ENCODE results near the gene RNF157. TPM values are rescaled to one million over a fixed set of nuclear protein-coding genes. Genes with fewer than 3 reads are reported as not detected.

Gene RNF157
- total RNA-seq, 3 donors from 2014 or later = 11.6 to 45.8 (median 17.5) TPM

- intact Hi-C loops (cut with DNase I, micrococcal nuclease) = no loop called here
- TF ChIP-seq CTCF (IDR thresholded peaks at IDR 0.05) = no peak
- H3K4me3 ChIP-seq = no peak overlapping the region
- no peak for DNase-seq
- ATAC-seq = peak; percentile 39
- H3K9me3 ChIP-seq = no peaks in the 10 kb centered on the region
- H3K4me1 ChIP-seq (ENCODE audit: low read depth) = no peaks in the 10 kb centered on the region
- no peaks in the 10 kb centered on the region for H3K36me3 ChIP-seq (ENCODE audit: low read depth)
These were observed 62.2 kb downstream of the RNF157 start for GRCh38 chr17:76178124-76178523.

GRCh38 chr17:76176701-76177574, 63.4 kb downstream of the RNF157 start:
- ATAC-seq = no peak
- no peaks in the 10 kb centered on the region for H3K36me3 ChIP-seq (ENCODE audit: low read depth)
- H3K4me1 ChIP-seq (ENCODE audit: low read depth) = no peaks in the 10 kb centered on the region
- no peak for TF ChIP-seq CTCF (IDR thresholded peaks at IDR 0.05)
- intact Hi-C loops (cut with DNase I, micrococcal nuclease) = no loop called here
- no peak overlapping the region for H3K4me3 ChIP-seq
- no peaks in the 10 kb centered on the region for H3K9me3 ChIP-seq
- no peak for DNase-seq

GRCh38 chr17:76174037-76174436, 66.3 kb downstream of the RNF157 start:
- Histone ChIP-seq H3K9me3 (no peaks in the 10 kb centered on the region), H3K36me3 (ENCODE audit: low read depth) (no peaks in the 10 kb centered on the region), H3K4me3 (no peak overlapping the region), H3K4me1 (ENCODE audit: low read depth) (no peaks in the 10 kb centered on the region)
- no peak for DNase-seq
- intact Hi-C loops (cut with DNase I, micrococcal nuclease) = no loop called here
- no peak for ATAC-seq
- TF ChIP-seq CTCF (IDR thresholded peaks at IDR 0.05) = no peak

GRCh38 chr17:76173474-76173873, 66.8 kb downstream of the RNF157 start:
- no peak for TF ChIP-seq CTCF (IDR thresholded peaks at IDR 0.05)

GRCh38 chr17:76171706-76172105, 68.6 kb downstream of the RNF157 start:
- Histone ChIP-seq H3K4me3 (no peak overlapping the region), H3K9me3 (no peaks in the 10 kb centered on the region), H3K4me1 (ENCODE audit: low read depth) (no peaks in the 10 kb centered on the region), H3K36me3 (ENCODE audit: low read depth) (no peaks in the 10 kb centered on the region)
- ATAC-seq (no peak), DNase-seq (no peak)
- intact Hi-C loops (cut with DNase I, micrococcal nuclease) = no loop called here
- no peak for TF ChIP-seq CTCF (IDR thresholded peaks at IDR 0.05)

More at GRCh38 chr17:76173474-76173873, 66.8 kb downstream of the RNF157 start:
- H3K4me3 ChIP-seq = no peak overlapping the region
- intact Hi-C loops (cut with DNase I, micrococcal nuclease) = no loop called here
- no peak for DNase-seq
- H3K36me3 ChIP-seq (ENCODE audit: low read depth) = no peaks in the 10 kb centered on the region
- H3K9me3 ChIP-seq = no peaks in the 10 kb centered on the region
- no peaks in the 10 kb centered on the region for H3K4me1 ChIP-seq (ENCODE audit: low read depth)
- no peak for ATAC-seq

Measured in mucosa of descending colon (tissue), 3 donors.